ENCODE measurements around the gene MAP4K3.
"Not testable (repeated sequence)": the region's sequence is repeated elsewhere in the genome, so short reads cannot be mapped to it uniquely, and the experiment has no call there.

- not testable (repeated sequence) for TF ChIP-seq REST (IDR thresholded peaks at IDR 0.05; ENCODE audit: insufficient read depth in 1 of 2, low read depth in 2 of 2, low read length in 1 of 2); CTCF (IDR thresholded peaks at IDR 0.05); SIN3A (IDR thresholded peaks at IDR 0.05; ENCODE audit: borderline replicate concordance, insufficient read depth, low read depth, low read length); POLR2AphosphoS5 (IDR thresholded peaks at IDR 0.05; ENCODE audit: low read depth, low read length); TCF7L2 (IDR thresholded peaks at IDR 0.05; ENCODE audit: low read depth, low read length)
These were observed 192.7 kb downstream of the MAP4K3 start for GRCh38 chr2:39244241-39244862.

Data from Panc1 (cell line).